ENCODE measurements around the gene PRKD1. TPM values are rescaled to one million over a fixed set of nuclear protein-coding genes. Genes with fewer than 3 reads are reported as not detected.

Gene PRKD1
- total RNA-seq, 1 donor, result 28.6 TPM

DNA sequence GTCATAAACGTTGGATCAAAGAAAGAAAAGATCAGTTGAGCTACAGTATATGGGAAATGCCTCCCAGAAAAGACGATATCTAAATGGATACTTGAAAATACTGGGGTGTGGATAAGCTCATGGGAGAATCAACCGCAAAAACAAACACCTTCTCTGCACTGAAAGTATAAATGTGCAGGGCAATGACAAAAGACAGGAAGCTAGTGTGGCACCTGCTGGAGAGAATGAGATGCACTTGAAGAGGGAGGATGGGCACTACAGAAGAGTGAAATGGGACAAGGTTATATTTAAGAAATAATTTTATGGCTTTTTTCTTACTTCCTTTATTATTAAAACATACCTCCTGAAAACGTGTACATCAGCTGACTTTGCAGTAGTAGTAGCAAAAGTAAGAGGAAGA is 153.7 kb downstream of the PRKD1 start:
- no peaks in the 10 kb centered on the region for H3K36me3 ChIP-seq (ENCODE audit: insufficient read depth, low read length)

DNA sequence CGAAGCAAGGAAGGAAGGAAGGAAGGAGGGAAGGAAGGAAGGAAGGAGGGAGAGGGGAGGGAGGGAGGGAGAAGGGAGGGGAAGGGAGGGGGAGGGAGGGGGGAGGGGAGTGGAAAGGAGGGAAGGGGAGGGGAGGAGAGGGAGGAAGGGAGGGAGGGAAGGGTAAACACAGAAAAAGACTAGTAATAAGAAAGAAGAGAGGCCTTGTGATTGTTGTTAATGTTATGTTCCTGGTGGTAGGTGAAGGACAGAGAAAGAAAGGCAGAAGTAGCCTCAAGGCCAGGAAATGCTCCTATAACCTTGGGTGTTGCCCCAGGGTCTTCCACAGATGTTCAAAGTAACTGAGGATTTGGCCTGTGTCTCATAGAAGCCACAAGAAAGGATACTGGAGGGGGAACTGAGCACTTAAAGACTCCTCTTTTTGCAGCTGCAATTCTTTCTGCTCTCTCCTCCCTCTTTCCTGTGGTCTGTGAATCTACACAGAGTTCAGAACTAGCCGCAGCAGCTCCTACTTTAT is 164.2 kb downstream of the PRKD1 start:
- Histone ChIP-seq H3K4me3 (ENCODE audit: insufficient read depth, low read length) (no peak overlapping the region), H3K4me2 (ENCODE audit: insufficient read depth, low read length) (no peak overlapping the region), H3K27me3 (ENCODE audit: insufficient read depth, low read length) (no peaks in the 10 kb centered on the region), H3K4me1 (ENCODE audit: insufficient read depth, low read length) (peaks cover 14% of the 10 kb centered on the region), H3K36me3 (ENCODE audit: insufficient read depth, low read length) (no peaks in the 10 kb centered on the region), H3K9me3 (ENCODE audit: low read depth, low read length) (no peaks in the 10 kb centered on the region), H3K79me2 (ENCODE audit: insufficient read depth, low read length) (peaks cover 56% of the 10 kb centered on the region), H3K27ac (ENCODE audit: low read depth, low read length) (no peak overlapping the region), H2AFZ (ENCODE audit: low read length) (no peak overlapping the region), H4K20me1 (ENCODE audit: insufficient read depth, low read length) (peaks cover 6% of the 10 kb centered on the region)
- no peak for DNase-seq (ENCODE audit: insufficient read length, low spot score, missing footprints)
- TF ChIP-seq, protein P1, sequence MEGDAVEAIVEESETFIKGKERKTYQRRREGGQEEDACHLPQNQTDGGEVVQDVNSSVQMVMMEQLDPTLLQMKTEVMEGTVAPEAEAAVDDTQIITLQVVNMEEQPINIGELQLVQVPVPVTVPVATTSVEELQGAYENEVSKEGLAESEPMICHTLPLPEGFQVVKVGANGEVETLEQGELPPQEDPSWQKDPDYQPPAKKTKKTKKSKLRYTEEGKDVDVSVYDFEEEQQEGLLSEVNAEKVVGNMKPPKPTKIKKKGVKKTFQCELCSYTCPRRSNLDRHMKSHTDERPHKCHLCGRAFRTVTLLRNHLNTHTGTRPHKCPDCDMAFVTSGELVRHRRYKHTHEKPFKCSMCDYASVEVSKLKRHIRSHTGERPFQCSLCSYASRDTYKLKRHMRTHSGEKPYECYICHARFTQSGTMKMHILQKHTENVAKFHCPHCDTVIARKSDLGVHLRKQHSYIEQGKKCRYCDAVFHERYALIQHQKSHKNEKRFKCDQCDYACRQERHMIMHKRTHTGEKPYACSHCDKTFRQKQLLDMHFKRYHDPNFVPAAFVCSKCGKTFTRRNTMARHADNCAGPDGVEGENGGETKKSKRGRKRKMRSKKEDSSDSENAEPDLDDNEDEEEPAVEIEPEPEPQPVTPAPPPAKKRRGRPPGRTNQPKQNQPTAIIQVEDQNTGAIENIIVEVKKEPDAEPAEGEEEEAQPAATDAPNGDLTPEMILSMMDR (IDR thresholded peaks at IDR 0.05; ENCODE audit: extremely low read depth, low read depth, low read length), result no peak

More for the DNA sequence above, 153.7 kb downstream of the PRKD1 start:
- TF ChIP-seq, protein P1 (IDR thresholded peaks at IDR 0.05; ENCODE audit: extremely low read depth, low read depth, low read length), result no peak
- peaks cover 49% of the 10 kb centered on the region for H3K79me2 ChIP-seq (ENCODE audit: insufficient read depth, low read length)
- H2AFZ ChIP-seq (ENCODE audit: low read length), result no peak overlapping the region
- H3K4me2 ChIP-seq (ENCODE audit: insufficient read depth, low read length), result no peak overlapping the region
- H3K9me3 ChIP-seq (ENCODE audit: low read depth, low read length), result no peaks in the 10 kb centered on the region
- H4K20me1 ChIP-seq (ENCODE audit: insufficient read depth, low read length), result no peaks in the 10 kb centered on the region
- H3K27ac ChIP-seq (ENCODE audit: low read depth, low read length), result no peak overlapping the region
- no peaks in the 10 kb centered on the region for H3K27me3 ChIP-seq (ENCODE audit: insufficient read depth, low read length)
- no peak for DNase-seq (ENCODE audit: insufficient read length, low spot score, missing footprints)
- no peak overlapping the region for H3K4me3 ChIP-seq (ENCODE audit: insufficient read depth, low read length)
- H3K4me1 ChIP-seq (ENCODE audit: insufficient read depth, low read length), result peaks cover 3% of the 10 kb centered on the region

DNA sequence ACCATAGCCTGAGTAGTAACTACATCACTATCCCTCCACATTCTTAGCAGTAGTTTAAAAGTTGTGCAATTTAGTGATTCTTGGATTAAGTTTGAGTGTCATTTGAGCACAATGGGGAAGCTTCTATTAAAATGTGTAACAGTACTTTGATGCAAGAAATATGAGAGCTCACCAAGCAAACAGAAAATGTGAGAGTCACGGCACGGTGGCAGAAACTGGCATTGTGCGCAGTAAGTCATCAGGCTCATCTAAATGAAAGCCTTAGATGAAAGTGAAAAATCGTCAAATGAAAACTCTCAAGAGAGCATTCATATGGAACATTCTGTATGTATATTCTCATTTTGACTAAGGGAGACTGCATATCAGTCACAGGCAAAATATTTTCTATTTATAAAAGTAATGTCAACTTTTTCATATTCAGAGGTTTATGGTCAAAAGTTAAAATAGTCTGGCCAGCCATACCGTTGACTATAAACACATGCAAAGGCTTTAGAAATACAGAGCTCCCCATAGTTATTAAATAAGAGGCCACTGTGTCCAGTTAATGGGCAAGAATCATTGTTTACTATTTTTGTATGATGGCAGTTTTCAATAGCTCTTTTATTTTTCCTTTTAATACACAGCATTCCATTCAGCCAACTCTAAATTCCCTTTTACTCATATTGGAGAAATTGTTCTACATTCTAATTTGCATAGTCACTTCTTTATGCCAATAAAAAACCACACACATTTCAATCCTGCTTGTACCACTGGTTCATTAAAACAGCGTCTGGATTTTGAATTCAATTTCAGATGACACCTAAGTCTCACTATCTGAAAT is 167.9 kb downstream of the PRKD1 start:
- Histone ChIP-seq H3K9me3 (ENCODE audit: low read depth, low read length) (no peaks in the 10 kb centered on the region), H3K36me3 (ENCODE audit: insufficient read depth, low read length) (no peaks in the 10 kb centered on the region), H4K20me1 (ENCODE audit: insufficient read depth, low read length) (peaks cover 5% of the 10 kb centered on the region), H3K27ac (ENCODE audit: low read depth, low read length) (no peak overlapping the region), H3K4me3 (ENCODE audit: insufficient read depth, low read length) (no peak overlapping the region), H3K4me1 (ENCODE audit: insufficient read depth, low read length) (peaks cover 18% of the 10 kb centered on the region), H3K27me3 (ENCODE audit: insufficient read depth, low read length) (no peaks in the 10 kb centered on the region), H2AFZ (ENCODE audit: low read length) (no peak overlapping the region), H3K79me2 (ENCODE audit: insufficient read depth, low read length) (peaks cover 47% of the 10 kb centered on the region), H3K4me2 (ENCODE audit: insufficient read depth, low read length) (peak overlapping the region; percentile 21)
- DNase-seq (ENCODE audit: insufficient read length, low spot score, missing footprints), result peak; percentile 63
- TF ChIP-seq, protein P1 (IDR thresholded peaks at IDR 0.05; ENCODE audit: extremely low read depth, low read depth, low read length), result no peak

DNA sequence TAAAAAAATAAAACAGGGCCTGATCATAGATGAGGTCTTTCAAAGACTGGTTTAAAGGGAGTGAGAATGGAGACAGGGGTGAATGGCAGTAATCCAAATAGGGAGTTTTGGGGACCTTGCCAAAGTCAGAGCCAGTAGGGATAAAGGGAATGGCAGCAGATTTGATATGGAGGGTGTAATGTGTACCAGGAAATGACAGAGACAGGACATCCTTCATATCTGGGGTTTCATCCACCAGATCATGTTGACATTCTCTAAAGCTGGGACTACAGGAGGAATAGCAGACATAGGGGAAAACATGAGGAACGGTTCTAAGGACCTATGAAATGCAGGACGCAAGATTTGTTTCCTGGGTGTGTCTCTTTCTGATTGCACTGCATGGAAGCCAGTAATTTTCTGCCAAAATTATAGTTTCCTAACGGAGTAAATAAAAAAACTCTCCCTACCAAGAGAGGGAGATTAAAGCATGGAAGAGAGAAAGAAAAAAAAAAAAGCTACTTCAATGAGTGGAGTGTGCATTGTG is 169.9 kb downstream of the PRKD1 start:
- Histone ChIP-seq H3K4me2 (ENCODE audit: insufficient read depth, low read length) (no peak overlapping the region), H3K36me3 (ENCODE audit: insufficient read depth, low read length) (no peaks in the 10 kb centered on the region), H3K79me2 (ENCODE audit: insufficient read depth, low read length) (peaks cover 48% of the 10 kb centered on the region), H3K27ac (ENCODE audit: low read depth, low read length) (no peak overlapping the region), H3K27me3 (ENCODE audit: insufficient read depth, low read length) (no peaks in the 10 kb centered on the region), H3K4me3 (ENCODE audit: insufficient read depth, low read length) (no peak overlapping the region), H4K20me1 (ENCODE audit: insufficient read depth, low read length) (peaks cover 5% of the 10 kb centered on the region), H3K4me1 (ENCODE audit: insufficient read depth, low read length) (peaks cover 18% of the 10 kb centered on the region), H2AFZ (ENCODE audit: low read length) (no peak overlapping the region), H3K9me3 (ENCODE audit: low read depth, low read length) (no peaks in the 10 kb centered on the region)
- no peak for DNase-seq (ENCODE audit: insufficient read length, low spot score, missing footprints)
- TF ChIP-seq, protein P1 (IDR thresholded peaks at IDR 0.05; ENCODE audit: extremely low read depth, low read depth, low read length), result no peak
